GM21423 (cell line): Measurements from ENCODE around the gene KCNJ1.

Source experiments
- ATAC-seq: cut with Tn5 transposase; IDR thresholded peaks from one replicate; pipeline ENCODE4 v1.9.1; 2021; ENCODE audit warnings: mild to moderate bottlenecking, moderate library complexity; ENCODE audit not compliant: unreplicated experiment

Gene KCNJ1

GRCh38 chr11:128825050-128825784 is 41.9 kb downstream of the KCNJ1 start:
- no peak for ATAC-seq

- no peak for ATAC-seq
These were observed 42.7 kb downstream of the KCNJ1 start for GRCh38 chr11:128824191-128825049.

- no peak for ATAC-seq
These were observed 43.3 kb downstream of the KCNJ1 start for GRCh38 chr11:128823753-128824152.

GRCh38 chr11:128822130-128822529 is 45.0 kb downstream of the KCNJ1 start:
- ATAC-seq, result no peak

GRCh38 chr11:128821556-128821955 is 45.5 kb downstream of the KCNJ1 start:
- ATAC-seq, result no peak

GRCh38 chr11:128819198-128819597 is 47.9 kb downstream of the KCNJ1 start:
- no peak for ATAC-seq

- no peak for ATAC-seq
These were observed 52.0 kb downstream of the KCNJ1 start for GRCh38 chr11:128814856-128815705.

- no peak for ATAC-seq
These were observed 53.4 kb downstream of the KCNJ1 start for GRCh38 chr11:128813729-128814128.

- no peak for ATAC-seq
These were observed 56.1 kb downstream of the KCNJ1 start for GRCh38 chr11:128810784-128811514.

- no peak for ATAC-seq
These were observed 58.0 kb downstream of the KCNJ1 start for GRCh38 chr11:128809128-128809527.

- ATAC-seq, result no peak
These were observed 59.2 kb downstream of the KCNJ1 start for GRCh38 chr11:128807909-128808308.

- ATAC-seq, result no peak
These were observed 60.4 kb downstream of the KCNJ1 start for GRCh38 chr11:128806506-128807261.

- no peak for ATAC-seq
These were observed 62.6 kb downstream of the KCNJ1 start for GRCh38 chr11:128804481-128804880.

GRCh38 chr11:128803449-128804245 is 63.4 kb downstream of the KCNJ1 start:
- no peak for ATAC-seq

- no peak for ATAC-seq
These were observed 64.1 kb downstream of the KCNJ1 start for GRCh38 chr11:128803011-128803410.

- no peak for ATAC-seq
These were observed 64.6 kb downstream of the KCNJ1 start for GRCh38 chr11:128802358-128802981.

- no peak for ATAC-seq
These were observed 66.2 kb downstream of the KCNJ1 start for GRCh38 chr11:128800871-128801417.

- ATAC-seq, result peak; percentile 98
These were observed 70.8 kb downstream of the KCNJ1 start for GRCh38 chr11:128796270-128796669.
